HAP-1 (cell line): ENCODE measurements around the gene SLC2A6.

Experiments used
- DNase-seq, 2 experiments: peaks; one replicate each; pipeline ENCODE4 v3.0.0-alpha.2; 2016 to 2020; ENCODE audit warnings: low spot score in 2 of 2
- H3K27me3 ChIP-seq: fragments of 250-450 bp; sonication (Bioruptor Pico); 2 replicates; pipeline ENCODE4 v1.5.1; 2020; ENCODE audit warnings: low read depth, mild to moderate bottlenecking, moderate library complexity
- H3K36me3 ChIP-seq: fragments of 250-450 bp; sonication (Bioruptor Pico); replicated peaks from 2 replicates; pipeline ENCODE4 v1.5.1; 2020; ENCODE audit warnings: mild to moderate bottlenecking
- H3K4me1 ChIP-seq: fragments of 250-450 bp; sonication (Bioruptor Pico); 2 replicates; pipeline ENCODE4 v1.5.1; 2020; ENCODE audit warnings: mild to moderate bottlenecking
- H3K4me3 ChIP-seq: fragments of 250-450 bp; sonication (Bioruptor Pico); 2 replicates; pipeline ENCODE4 v1.5.1; 2020; ENCODE audit warnings: mild to moderate bottlenecking, moderate library complexity
- H3K9me3 ChIP-seq: fragments of 250-450 bp; sonication (Bioruptor Pico); 2 replicates; pipeline ENCODE4 v1.5.1; 2020; ENCODE audit warnings: mild to moderate bottlenecking, moderate library complexity
- in situ Hi-C: fragments of 300-500 bp; cut with MboI; formaldehyde crosslinking; loops from 3 replicates; pipeline ENCODE4 v1.14.3; 2020; ENCODE audit warnings: low sequenced_read_pairs, inconsistent platforms, mixed read lengths

The SLC2A6 gene

DNA sequence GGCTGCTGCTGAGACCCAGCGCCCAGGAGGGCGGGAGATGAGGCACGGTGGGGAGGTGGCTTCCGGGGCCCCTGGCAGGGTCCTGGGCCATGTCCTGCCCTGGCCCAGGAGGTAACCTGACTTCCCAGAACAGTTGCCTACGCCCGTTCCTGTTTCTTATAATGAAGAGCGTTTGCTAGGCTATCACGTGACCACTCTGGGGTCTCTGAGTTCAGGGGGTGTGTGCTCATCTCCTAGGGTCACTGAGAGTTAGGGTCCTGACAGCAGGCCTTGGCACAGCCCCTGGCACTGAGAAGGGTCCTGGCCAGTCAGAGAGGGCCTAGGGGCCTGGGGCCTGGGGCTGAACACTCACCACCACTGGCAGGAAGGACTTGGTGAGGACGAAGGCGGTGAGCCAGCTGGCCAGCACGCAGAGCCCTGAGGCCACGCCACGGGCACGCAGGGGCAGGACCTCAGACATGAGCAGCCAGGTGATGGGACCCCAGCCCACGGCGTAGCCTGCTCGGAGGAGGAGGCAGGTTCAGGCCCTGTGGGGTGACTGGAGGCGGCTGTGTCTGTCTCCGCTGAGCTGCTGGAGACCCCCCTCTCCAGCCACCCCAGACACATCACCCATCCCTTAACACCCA, 6.0 kb downstream of the SLC2A6 start:
- Histone ChIP-seq H3K4me3 (no peak overlapping the region), H3K9me3 (no peaks in the 10 kb centered on the region), H3K27me3 (no peaks in the 10 kb centered on the region), H3K36me3 (no peaks in the 10 kb centered on the region), H3K4me1 (peaks cover under 1% of the 10 kb centered on the region)
- in situ Hi-C loops = no loop called here
- no peak for DNase-seq

DNA sequence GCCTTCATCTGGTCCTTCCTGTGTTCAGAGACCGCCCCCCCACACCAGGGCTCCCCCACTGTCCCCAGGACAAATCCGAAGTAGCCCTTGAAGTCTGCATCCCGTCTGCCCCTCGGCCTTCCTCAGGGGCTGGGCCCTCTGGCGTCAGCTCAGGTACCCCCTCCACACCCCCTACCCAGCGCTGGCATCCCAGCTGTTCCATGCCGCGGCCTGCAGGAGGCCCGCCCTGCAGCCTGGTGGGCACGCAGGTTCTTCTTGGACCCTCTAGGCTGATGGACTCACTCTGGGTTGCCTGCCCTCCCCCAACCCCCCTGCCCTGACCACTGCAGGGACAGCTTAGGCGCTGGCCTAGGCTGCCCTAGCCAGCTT, 6.6 kb downstream of the SLC2A6 start:
- H3K27me3 ChIP-seq = no peaks in the 10 kb centered on the region

DNA sequence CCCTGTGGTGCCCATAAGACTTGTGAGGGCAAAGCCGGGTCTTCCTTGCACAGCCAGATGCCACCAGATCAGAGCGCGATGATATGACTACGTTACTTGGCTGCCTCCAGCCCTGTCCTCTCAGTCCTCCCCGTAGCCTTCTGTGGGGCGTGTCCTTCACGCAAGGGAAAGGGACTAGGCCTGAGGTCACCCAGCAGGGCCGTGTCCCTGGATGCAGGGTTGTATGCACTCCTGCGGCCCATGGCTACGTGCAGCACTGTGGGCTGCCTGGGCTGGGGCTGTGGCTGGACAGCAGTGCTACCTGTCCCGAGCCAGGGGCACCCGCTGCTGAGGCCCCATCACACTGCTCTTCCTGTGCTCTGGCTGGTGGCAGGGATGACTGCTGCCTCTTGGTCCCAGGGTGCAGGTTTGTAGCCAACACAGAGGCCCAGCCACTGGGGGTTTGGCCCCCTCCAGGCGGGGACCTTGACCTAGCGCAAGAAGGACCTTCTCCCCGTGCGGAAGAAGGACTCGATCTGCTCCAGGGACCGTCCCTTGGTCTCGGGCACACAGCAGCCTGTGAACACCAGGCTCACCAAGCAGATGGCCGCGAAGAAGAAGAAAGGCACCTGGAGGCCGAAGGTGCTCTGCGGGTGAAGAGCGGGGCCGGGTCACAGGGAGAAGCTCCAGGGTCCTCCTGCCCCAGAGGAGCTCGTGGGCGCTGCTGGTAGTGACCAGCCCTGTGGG, 7.2 kb downstream of the SLC2A6 start:
- no peaks in the 10 kb centered on the region for H3K9me3 ChIP-seq
- H3K4me3 ChIP-seq = no peak overlapping the region
- in situ Hi-C loops = no loop called here
- H3K27me3 ChIP-seq = no peaks in the 10 kb centered on the region
- no peaks in the 10 kb centered on the region for H3K36me3 ChIP-seq
- no peak for DNase-seq
- H3K4me1 ChIP-seq = no peaks in the 10 kb centered on the region

More for the DNA sequence above, 6.6 kb downstream of the SLC2A6 start:
- H3K36me3 ChIP-seq = no peaks in the 10 kb centered on the region
- in situ Hi-C loops = no loop called here
- no peak overlapping the region for H3K4me3 ChIP-seq
- no peaks in the 10 kb centered on the region for H3K4me1 ChIP-seq
- no peaks in the 10 kb centered on the region for H3K9me3 ChIP-seq
- no peak for DNase-seq

DNA sequence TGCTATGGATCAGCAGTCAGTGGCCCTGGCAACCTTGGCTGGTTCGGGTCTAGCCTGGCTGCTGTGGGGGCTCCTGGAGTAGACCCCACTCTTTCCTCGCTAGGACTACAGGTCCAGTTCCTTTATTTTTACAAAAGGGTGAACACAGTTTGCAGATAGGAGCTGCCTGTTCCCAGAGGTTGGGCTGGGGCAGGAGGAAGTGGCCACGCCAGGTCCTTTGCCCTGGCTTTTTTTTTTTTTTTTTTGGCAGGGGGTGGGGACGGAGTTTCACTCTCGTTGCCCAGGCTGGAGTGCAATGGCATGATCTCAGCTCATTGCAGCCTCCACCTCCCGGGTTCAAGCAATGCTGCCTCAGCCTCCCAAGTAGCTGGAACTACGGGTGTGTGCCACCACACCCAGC, 7.9 kb downstream of the SLC2A6 start:
- Histone ChIP-seq H3K9me3 (no peaks in the 10 kb centered on the region), H3K4me1 (no peaks in the 10 kb centered on the region), H3K36me3 (no peaks in the 10 kb centered on the region), H3K27me3 (no peaks in the 10 kb centered on the region), H3K4me3 (no peak overlapping the region)
- in situ Hi-C loops = no loop called here
- DNase-seq = no peak

DNA sequence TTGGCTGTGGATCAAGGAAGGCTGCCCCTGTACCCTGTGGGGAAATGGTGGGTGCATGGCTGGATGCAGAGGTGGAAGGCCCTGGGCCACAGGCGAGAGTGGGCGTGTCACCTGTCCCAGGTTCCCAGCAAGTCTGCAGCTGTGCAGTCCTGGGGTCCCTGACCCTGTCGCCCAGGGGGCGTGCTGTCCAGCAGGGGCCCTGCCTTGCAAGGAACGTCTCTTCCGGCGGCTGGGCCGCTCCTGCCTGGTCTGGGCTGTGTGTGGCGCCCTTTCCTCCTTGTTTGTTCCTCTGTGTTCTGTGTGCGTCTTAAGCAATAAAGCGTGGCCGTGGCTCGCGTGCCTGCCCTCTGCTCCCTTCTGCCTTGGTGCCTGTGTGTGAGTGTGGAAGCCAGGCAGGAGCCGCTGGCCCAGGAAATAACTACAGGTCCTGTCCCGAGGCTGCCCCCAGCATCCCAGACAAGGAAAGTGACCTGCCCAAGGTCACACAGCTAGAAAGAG, 8.4 kb downstream of the SLC2A6 start:
- no peak for DNase-seq
- Histone ChIP-seq H3K36me3 (no peaks in the 10 kb centered on the region), H3K9me3 (no peaks in the 10 kb centered on the region), H3K27me3 (no peaks in the 10 kb centered on the region), H3K4me3 (no peak overlapping the region), H3K4me1 (no peaks in the 10 kb centered on the region)
- in situ Hi-C loops = no loop called here

DNA sequence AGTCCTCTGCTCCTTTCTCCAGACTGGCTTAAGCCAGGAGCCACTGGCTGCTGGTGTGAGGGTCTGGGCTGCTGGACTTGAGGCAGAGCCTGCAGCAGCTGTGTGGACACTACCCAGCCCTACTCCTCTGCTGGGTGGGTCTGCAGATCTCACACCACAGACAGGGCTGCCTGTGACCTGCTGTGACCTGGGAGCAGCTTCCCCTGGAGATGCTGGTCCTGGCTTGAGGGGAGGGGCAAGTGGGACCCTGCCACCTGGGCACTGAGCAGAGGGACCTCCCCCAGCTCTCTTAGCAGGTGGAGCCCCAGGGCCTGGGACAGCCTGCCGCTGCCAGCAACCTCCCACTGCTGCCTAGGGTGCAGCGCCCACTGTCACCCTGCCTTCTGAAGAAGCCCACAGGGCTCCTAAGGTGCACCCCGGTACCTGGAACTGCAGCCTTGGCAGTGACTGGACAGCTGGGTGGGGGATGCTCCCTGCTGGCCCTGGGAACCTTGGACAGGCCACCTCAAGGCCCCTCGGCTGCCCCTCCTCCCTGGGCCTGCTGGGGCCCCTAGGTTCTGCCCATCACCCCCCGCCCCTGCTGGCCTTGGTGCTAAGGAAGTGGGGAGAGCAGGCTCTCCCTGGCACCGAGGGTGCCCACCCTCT, 10.0 kb downstream of the SLC2A6 start:
- Histone ChIP-seq H3K4me3 (no peak overlapping the region), H3K4me1 (no peaks in the 10 kb centered on the region), H3K36me3 (no peaks in the 10 kb centered on the region), H3K27me3 (no peaks in the 10 kb centered on the region), H3K9me3 (no peaks in the 10 kb centered on the region)
- in situ Hi-C loops = no loop called here
- DNase-seq = no peak

DNA sequence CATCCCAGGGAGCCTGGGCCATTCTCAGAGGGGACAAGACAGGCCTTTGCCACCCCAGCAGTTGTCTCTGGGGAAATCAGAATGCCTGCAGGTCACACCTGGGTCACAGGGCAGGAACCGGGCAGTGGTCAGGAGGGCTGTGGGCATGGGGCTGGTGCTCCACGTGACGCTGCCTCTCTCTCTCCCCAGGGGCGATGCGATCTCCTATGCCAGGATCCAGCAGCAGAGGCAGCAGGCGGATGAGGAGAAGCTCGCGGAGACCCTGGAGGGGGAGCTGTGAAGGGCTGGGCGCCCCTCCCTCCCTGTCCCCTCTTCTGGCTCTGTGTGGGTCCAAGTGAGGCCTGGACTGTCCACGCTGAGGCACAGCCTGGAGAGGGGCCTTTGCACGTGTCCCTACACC, 10.5 kb downstream of the SLC2A6 start:
- H3K27me3 ChIP-seq = no peaks in the 10 kb centered on the region
- no peaks in the 10 kb centered on the region for H3K4me1 ChIP-seq
- no peak for DNase-seq
- H3K4me3 ChIP-seq = no peak overlapping the region
- no peaks in the 10 kb centered on the region for H3K9me3 ChIP-seq
- H3K36me3 ChIP-seq = no peaks in the 10 kb centered on the region
- in situ Hi-C loops = no loop called here

DNA sequence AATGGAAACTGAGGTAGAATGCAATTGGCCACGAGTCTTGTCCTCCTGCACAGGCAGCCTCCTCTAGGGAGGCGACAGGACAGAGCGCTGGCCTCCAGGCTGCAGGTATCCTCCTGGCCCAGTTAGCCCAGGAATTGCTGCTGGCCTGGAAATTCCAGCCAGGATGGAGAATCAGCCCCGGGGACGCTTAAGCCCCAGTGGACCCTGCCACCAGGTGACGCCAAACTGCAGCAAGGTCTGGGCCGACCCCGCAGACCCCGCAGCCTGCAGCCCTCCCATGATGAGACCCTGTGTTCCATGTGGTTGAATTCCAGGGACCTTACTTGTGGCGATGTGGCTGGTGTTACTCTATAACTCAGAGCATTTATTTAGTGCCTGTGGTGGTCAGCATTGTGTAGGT, 11.8 kb downstream of the SLC2A6 start:
- no peak for DNase-seq
- H3K27me3 ChIP-seq = no peaks in the 10 kb centered on the region
- H3K4me3 ChIP-seq = no peak overlapping the region
- no peaks in the 10 kb centered on the region for H3K9me3 ChIP-seq
- in situ Hi-C loops = no loop called here
- no peaks in the 10 kb centered on the region for H3K36me3 ChIP-seq
- no peaks in the 10 kb centered on the region for H3K4me1 ChIP-seq

DNA sequence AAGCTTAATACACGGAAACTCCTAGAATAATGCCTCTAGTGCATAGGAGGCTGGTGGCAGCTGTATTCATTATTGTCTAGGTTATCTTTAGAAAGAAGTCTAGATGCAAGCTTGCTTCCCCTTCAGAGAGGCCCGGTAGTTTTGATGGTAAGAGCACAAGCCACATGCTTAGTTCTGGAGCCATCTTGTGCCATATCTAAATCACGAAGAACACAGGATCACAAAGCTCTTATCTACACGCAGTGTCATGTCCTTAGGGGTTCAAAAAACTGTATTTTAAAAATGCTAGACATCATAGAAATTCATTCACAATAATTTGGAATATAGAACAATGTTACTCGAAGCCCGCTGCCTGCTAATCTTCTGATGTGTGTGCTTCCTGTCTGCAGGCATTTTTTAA, 12.9 kb downstream of the SLC2A6 start:
- in situ Hi-C loops = no loop called here
- Histone ChIP-seq H3K4me1 (no peaks in the 10 kb centered on the region), H3K36me3 (no peaks in the 10 kb centered on the region), H3K4me3 (no peak overlapping the region), H3K27me3 (no peaks in the 10 kb centered on the region), H3K9me3 (no peaks in the 10 kb centered on the region)
- no peak for DNase-seq

DNA sequence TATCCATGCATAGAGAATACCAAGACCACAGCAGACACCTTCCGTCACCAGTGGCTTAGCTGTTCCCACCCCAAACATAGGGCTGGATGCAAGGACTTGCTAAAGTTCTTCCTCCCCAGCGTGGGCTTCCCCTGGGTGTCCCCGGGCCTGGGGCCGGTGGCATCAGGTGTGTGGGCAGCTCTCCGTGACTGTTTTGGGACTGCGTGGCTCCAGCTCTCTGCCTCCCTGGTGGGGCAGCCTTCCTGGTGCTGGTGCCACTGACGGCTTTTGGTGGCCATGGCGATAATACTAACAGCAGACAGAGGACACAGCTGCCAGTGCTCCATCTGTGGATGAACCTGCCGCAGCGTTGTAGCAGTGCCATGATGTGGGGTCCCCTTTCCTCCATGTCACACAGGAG, 14.3 kb downstream of the SLC2A6 start:
- Histone ChIP-seq H3K4me3 (no peak overlapping the region), H3K36me3 (no peaks in the 10 kb centered on the region), H3K9me3 (no peaks in the 10 kb centered on the region), H3K4me1 (peaks cover 5% of the 10 kb centered on the region; the same call in 1 of the 2 replicates), H3K27me3 (no peaks in the 10 kb centered on the region)
- no peak for DNase-seq
- in situ Hi-C loops = no loop called here

DNA sequence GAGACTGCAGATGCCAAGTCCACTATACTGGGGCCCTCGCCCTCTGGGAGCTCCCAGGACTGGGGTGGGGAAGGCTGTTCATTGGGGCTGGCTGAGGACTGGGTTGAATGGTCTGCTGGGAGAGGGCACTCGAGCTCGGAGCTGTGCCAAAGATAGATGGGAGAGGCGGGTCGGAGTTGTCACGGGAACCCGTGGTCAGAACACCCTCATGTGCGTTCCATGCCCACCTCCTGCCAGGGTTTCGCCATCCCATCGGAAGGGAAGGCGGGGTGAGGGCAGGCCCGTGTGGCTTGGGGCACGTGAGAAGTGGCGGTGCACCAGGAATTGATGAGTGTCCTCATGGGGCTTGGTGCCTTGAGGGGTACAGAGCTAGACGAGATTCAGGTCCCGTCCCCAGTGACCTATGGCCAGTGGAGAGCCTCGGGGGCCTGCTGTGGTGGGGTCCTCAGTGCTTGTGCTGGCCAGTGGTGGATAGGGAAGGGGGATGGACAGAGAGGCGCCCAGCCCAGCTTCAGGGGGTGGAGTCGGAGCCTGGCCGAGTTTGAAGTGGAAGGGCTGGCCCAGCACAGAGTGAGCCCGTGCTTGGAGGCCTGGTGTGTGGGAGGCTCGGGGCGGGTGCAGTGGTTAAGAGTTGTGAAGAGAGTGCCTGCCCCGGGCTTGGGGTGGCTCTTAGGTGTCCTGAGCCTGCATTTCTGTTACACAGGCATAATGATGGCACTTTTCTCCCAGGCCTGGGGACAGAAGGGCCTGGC, 14.9 kb downstream of the SLC2A6 start:
- no peak overlapping the region for H3K4me3 ChIP-seq
- H3K27me3 ChIP-seq = no peaks in the 10 kb centered on the region
- peaks cover 5% of the 10 kb centered on the region; the same call in 1 of the 2 replicates for H3K4me1 ChIP-seq
- H3K36me3 ChIP-seq = no peaks in the 10 kb centered on the region
- DNase-seq = no peak
- in situ Hi-C loops = no loop called here
- no peaks in the 10 kb centered on the region for H3K9me3 ChIP-seq

DNA sequence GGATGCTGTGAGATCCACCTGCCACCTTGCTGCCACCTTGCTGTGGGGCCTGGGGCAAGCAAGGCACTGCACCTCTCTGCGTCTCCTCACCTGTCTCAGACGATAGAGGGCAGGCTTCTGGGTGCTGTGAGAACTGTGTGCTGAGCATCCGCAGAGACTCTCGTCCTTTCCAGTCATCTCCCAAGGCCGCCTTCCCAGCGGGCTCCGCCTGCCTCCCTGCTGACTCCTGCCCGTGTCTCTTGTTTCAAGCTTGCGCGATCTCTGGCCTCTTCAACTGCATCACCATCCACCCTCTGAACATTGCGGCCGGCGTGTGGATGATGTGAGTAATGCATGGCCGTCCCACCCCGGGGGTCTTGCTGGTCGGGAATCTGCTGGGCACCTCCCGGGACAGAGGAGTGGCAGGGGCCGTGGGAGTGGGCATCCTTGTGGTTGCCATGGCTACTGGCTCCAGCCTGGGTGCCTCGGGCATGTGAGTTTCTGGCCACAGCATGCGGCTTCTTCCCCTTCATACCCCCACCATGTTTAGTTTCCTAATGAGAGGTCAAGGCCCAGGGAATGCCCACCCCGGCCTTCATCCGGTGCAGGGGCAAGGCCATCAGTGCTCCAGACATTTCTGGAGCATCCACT, 15.6 kb downstream of the SLC2A6 start:
- Histone ChIP-seq H3K4me3 (no peak overlapping the region), H3K36me3 (no peaks in the 10 kb centered on the region), H3K9me3 (no peaks in the 10 kb centered on the region), H3K27me3 (no peaks in the 10 kb centered on the region), H3K4me1 (peaks cover 5% of the 10 kb centered on the region; the same call in 1 of the 2 replicates)
- in situ Hi-C loops = no loop called here
- peak in 1 of 2 experiments; percentile 32 for DNase-seq

DNA sequence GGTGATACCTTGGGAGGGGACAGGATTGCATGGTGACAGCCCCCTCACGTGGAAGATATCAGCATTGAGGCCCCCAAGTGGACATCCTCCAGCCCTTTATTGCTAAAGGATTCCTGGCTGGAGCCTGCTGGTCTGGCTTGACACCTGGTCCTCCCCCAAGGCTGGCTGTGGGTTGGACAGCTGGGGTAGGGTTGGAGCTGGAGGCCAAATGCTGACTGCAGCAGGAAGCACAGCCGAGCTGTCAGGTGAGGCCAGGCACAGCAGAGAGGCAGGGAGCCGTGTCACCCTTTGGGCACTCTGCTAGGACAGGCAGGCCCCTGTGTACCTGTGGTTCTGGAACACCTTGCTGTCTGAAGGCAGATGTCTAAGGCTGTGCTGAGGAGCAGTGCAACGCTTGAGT, 16.9 kb downstream of the SLC2A6 start:
- in situ Hi-C loops = no loop called here
- Histone ChIP-seq H3K9me3 (no peaks in the 10 kb centered on the region), H3K4me1 (peaks cover 5% of the 10 kb centered on the region; the same call in 1 of the 2 replicates), H3K27me3 (no peaks in the 10 kb centered on the region), H3K36me3 (no peaks in the 10 kb centered on the region), H3K4me3 (no peak overlapping the region)
- DNase-seq = no peak
